Measurements from ENCODE around the gene SLC24A4. TPM values are rescaled to one million over a fixed set of nuclear protein-coding genes. Genes with fewer than 3 reads are reported as not detected.

Gene SLC24A4
- total and polyA plus RNA-seq, 2 of the 4 experiments (the other 2 are of a cell fraction): not detected

GRCh38 chr14:92391726-92392125 lies 68.8 kb downstream of the SLC24A4 start:
- Histone ChIP-seq H4K5ac (ENCODE audit: low read depth, low read length) (no peak overlapping the region), H2AFZ (replicated peaks; ENCODE audit: low read length, poor library complexity) (no peak overlapping the region), H3K9me1 (ENCODE audit: insufficient read depth, low read length) (no peaks in the 10 kb centered on the region), H2AK9ac (replicated peaks; ENCODE audit: low read depth, low read length, poor library complexity) (no peak overlapping the region), H4K91ac (ENCODE audit: insufficient read depth, low read depth, low read length) (no peak overlapping the region), H3K79me1 (ENCODE audit: low read depth in 1 of 2, low read length in 2 of 2) (no peaks in the 10 kb centered on the region), H3K23ac (ENCODE audit: low read depth, low read length) (no peak overlapping the region), H3K4me2 (ENCODE audit: low read depth, low read length) (no peak overlapping the region), H2BK5ac (ENCODE audit: low read depth, low read length, poor library complexity, severe bottlenecking) (no peak overlapping the region), H3K4ac (ENCODE audit: low read depth, low read length) (no peak overlapping the region), H3K4me1 (ENCODE audit: control insufficient read depth, insufficient read depth, low read length) (no peaks in the 10 kb centered on the region), H2BK15ac (ENCODE audit: low read depth, low read length) (no peak overlapping the region), H3K14ac (replicated peaks; ENCODE audit: low read depth, low read length) (no peak overlapping the region), H3K56ac (ENCODE audit: extremely low read depth, insufficient read depth, low read length) (no peak overlapping the region), H3K4me3 (ENCODE audit: insufficient read depth, low read depth, low read length) (no peak overlapping the region), H3K36me3 (ENCODE audit: control insufficient read depth, insufficient read depth, low read length) (no peaks in the 10 kb centered on the region), H3K27me3 (ENCODE audit: control insufficient read depth, insufficient read depth, low read length) (peaks cover 21% of the 10 kb centered on the region), H3K27ac (ENCODE audit: insufficient read depth, low read length) (no peak overlapping the region), H2AK5ac (ENCODE audit: low read depth, low read length) (no peak overlapping the region), H3K9me3 (ENCODE audit: control insufficient read depth, insufficient read depth, low read length) (no peaks in the 10 kb centered on the region; the same call in 1 of the 2 replicates), H3K9ac (ENCODE audit: low read depth, low read length) (no peak overlapping the region), H4K20me1 (ENCODE audit: insufficient read depth, low read length) (no peaks in the 10 kb centered on the region), H3K18ac (ENCODE audit: low read depth, low read length) (no peak overlapping the region), H2BK120ac (ENCODE audit: low read depth, low read length) (no peak overlapping the region), H4K8ac (ENCODE audit: low read depth in 2 of 2, low read length in 2 of 2) (no peak overlapping the region), H2BK20ac (ENCODE audit: low read depth, low read length) (no peak overlapping the region)
- no peak for TF ChIP-seq MAZ (IDR thresholded peaks at IDR 0.05; ENCODE audit: borderline replicate concordance, low read depth, low read length)
- TF ChIP-seq CEBPB (IDR thresholded peaks at IDR 0.05; ENCODE audit: low read depth, low read length): no peak
- no peak for TF ChIP-seq MXI1 (IDR thresholded peaks at IDR 0.05; ENCODE audit: borderline replicate concordance, low read depth, low read length)
- TF ChIP-seq SMC3 (IDR thresholded peaks at IDR 0.05; ENCODE audit: low read depth, low read length): no peak
- no peak for TF ChIP-seq BHLHE40 (IDR thresholded peaks at IDR 0.05; ENCODE audit: low read depth, low read length)
- TF ChIP-seq USF2 (IDR thresholded peaks at IDR 0.05; ENCODE audit: low read depth, low read length): no peak
- TF ChIP-seq FOS (IDR thresholded peaks at IDR 0.05; ENCODE audit: low read depth, low read length): no peak
- no peak for TF ChIP-seq RAD21 (IDR thresholded peaks at IDR 0.05; ENCODE audit: low read length)
- TF ChIP-seq RCOR1 (IDR thresholded peaks at IDR 0.05; ENCODE audit: insufficient replicate concordance, low read length): no peak
- TF ChIP-seq POLR2A (IDR thresholded peaks at IDR 0.05; ENCODE audit: low read depth, low read length): no peak
- 77% methylated on average over 2 of the region's 10 CpGs; no CpG with 5 or more reads in 1 of the 2 experiments for WGBS, 2 experiments (ENCODE audit: extremely low coverage in 2 of 2, insufficient read length in 1 of 2)
- no TSS peak for BruUV-seq (replicated peaks)
- intact Hi-C loops (cut with micrococcal nuclease) (no loop called here), dilution Hi-C loops (cut with HindIII; ENCODE audit: low sequenced_read_pairs, unreplicated experiment) (no loop called here), in situ Hi-C loops (cut with MboI; ENCODE audit: low sequenced_read_pairs) (no loop called here)
- POLR2A ChIA-PET (ENCODE audit: unreplicated experiment): no interaction called here
- no peak for DNase-seq
- CTCF ChIA-PET: interaction anchor here (0.9 kb wide), 1 partner anchor 17 kb away, joined by 3 read pairs; no protein-coding TSS in a partner anchor
- ATAC-seq (ENCODE audit: low read depth): no peak

All from IMR-90 (cell line).